Duodenal mucosa (tissue), 2 donors: Measurements from ENCODE around the gene TOPORS.
A peak's percentile ranks its signal among the peaks of the same experiment; 100 is the strongest.
"Not testable (repeated sequence)": the region's sequence is repeated elsewhere in the genome, so short reads cannot be mapped to it uniquely, and the experiment has no call there.

Source experiments
- H3K27ac ChIP-seq: one replicate; pipeline ENCODE4 v1.7.0; 2013; ENCODE audit warnings: low read depth, low read length
- H3K27me3 ChIP-seq, 2 donors: one replicate each; pipeline ENCODE4 v1.7.0; 2013; ENCODE audit warnings: low read length in 2 of 2, control low read depth in 1 of 2; ENCODE audit not compliant: insufficient read depth in 2 of 2, control insufficient read depth in 1 of 2
- H3K36me3 ChIP-seq, 2 donors: one replicate each; pipeline ENCODE4 v1.7.0; 2013; ENCODE audit warnings: low read length in 2 of 2, control low read depth in 1 of 2; ENCODE audit not compliant: insufficient read depth in 2 of 2, control insufficient read depth in 1 of 2
- H3K4me1 ChIP-seq, 2 donors: one replicate each; pipeline ENCODE4 v1.7.0; 2013; ENCODE audit warnings: low read length in 2 of 2, control low read depth in 1 of 2; ENCODE audit not compliant: insufficient read depth in 2 of 2, control insufficient read depth in 1 of 2
- H3K4me3 ChIP-seq, 2 donors: one replicate each; pipeline ENCODE4 v1.7.0; 2013; ENCODE audit warnings: low read length in 2 of 2, low read depth in 1 of 2
- H3K9ac ChIP-seq, 2 donors: one replicate each; pipeline ENCODE4 v1.7.0; 2013; ENCODE audit warnings: low read length in 2 of 2, low read depth in 1 of 2
- H3K9me3 ChIP-seq, 2 donors: one replicate each; pipeline ENCODE4 v1.7.0; 2013; ENCODE audit warnings: low read length in 2 of 2, control low read depth in 1 of 2; ENCODE audit not compliant: control insufficient read depth in 1 of 2

The TOPORS gene

GRCh38 chr9:32543047-32543446, 9.3 kb downstream of the TOPORS start:
- Histone ChIP-seq H3K27ac (no peak overlapping the region), H3K9ac (no peak overlapping the region), H3K4me3 (no peak overlapping the region), H3K36me3 (peaks cover 7 to 34% of the 10 kb centered on the region in 2 donors), H3K9me3 (no peaks in the 10 kb centered on the region), H3K4me1 (no peaks in the 10 kb centered on the region), H3K27me3 (no peaks in the 10 kb centered on the region)

GRCh38 chr9:32533816-32534215, 18.6 kb downstream of the TOPORS start:
- Histone ChIP-seq H3K27me3 (no peaks in the 10 kb centered on the region), H3K27ac (no peak overlapping the region), H3K36me3 (no peaks in the 10 kb centered on the region), H3K4me1 (no peaks in the 10 kb centered on the region), H3K9me3 (no peaks in the 10 kb centered on the region), H3K9ac (no peak overlapping the region), H3K4me3 (no peak overlapping the region)

GRCh38 chr9:32533336-32533735, 19.1 kb downstream of the TOPORS start:
- Histone ChIP-seq H3K9ac (no peak overlapping the region), H3K27ac (no peak overlapping the region), H3K4me3 (no peak overlapping the region), H3K4me1 (no peaks in the 10 kb centered on the region), H3K9me3 (no peaks in the 10 kb centered on the region), H3K27me3 (no peaks in the 10 kb centered on the region), H3K36me3 (no peaks in the 10 kb centered on the region)

GRCh38 chr9:32526707-32527048, 25.7 kb downstream of the TOPORS start:
- Histone ChIP-seq H3K4me1 (peaks cover 15 to 16% of the 10 kb centered on the region in 2 donors), H3K9me3 (no peaks in the 10 kb centered on the region), H3K27ac (peak overlapping the region; percentile 60), H3K4me3 (peak overlapping the region; percentile 93 to 98), H3K36me3 (no peaks in the 10 kb centered on the region), H3K27me3 (no peaks in the 10 kb centered on the region), H3K9ac (peak overlapping the region in 1 of 2 donors; percentile 83)

- peaks cover 15 to 16% of the 10 kb centered on the region in 2 donors for H3K4me1 ChIP-seq
- no peaks in the 10 kb centered on the region for H3K27me3 ChIP-seq
- no peaks in the 10 kb centered on the region for H3K36me3 ChIP-seq
- H3K27ac ChIP-seq = peak within 1 kb of the TSS; percentile 60
- H3K4me3 ChIP-seq = peak within 1 kb of the TSS; percentile 93 to 98
- peak within 1 kb of the TSS; percentile 81 to 83 for H3K9ac ChIP-seq
- H3K9me3 ChIP-seq = no peaks in the 10 kb centered on the region
These were observed 26.2 kb downstream of the TOPORS start, which contains the start of gene RIGI for GRCh38 chr9:32526041-32526706. Gene RIGI, minus strand, starts transcription at chr9:32526196. Its CDS starts 30 bp downstream, at chr9:32526166.

- Histone ChIP-seq H3K4me1 (peaks cover 15 to 16% of the 10 kb centered on the region in 2 donors), H3K36me3 (no peaks in the 10 kb centered on the region), H3K9ac (peak overlapping the region; percentile 81 to 83), H3K4me3 (peak overlapping the region; percentile 93 to 98), H3K27ac (peak overlapping the region; percentile 60), H3K9me3 (no peaks in the 10 kb centered on the region), H3K27me3 (no peaks in the 10 kb centered on the region)
These were observed 26.7 kb downstream of the TOPORS start for GRCh38 chr9:32525709-32526030.

- peaks cover 15 to 16% of the 10 kb centered on the region in 2 donors for H3K4me1 ChIP-seq
- peak overlapping the region; percentile 60 for H3K27ac ChIP-seq
These were observed 27.3 kb downstream of the TOPORS start for GRCh38 chr9:32524892-32525708.

GRCh38 chr9:32524558-32524891, 27.9 kb downstream of the TOPORS start:
- not testable (repeated sequence) for H3K9me3 ChIP-seq, H3K27ac ChIP-seq, H3K36me3 ChIP-seq, H3K27me3 ChIP-seq
- Histone ChIP-seq H3K4me3 (peak overlapping the region; percentile 93 to 98), H3K4me1 (peaks cover 15 to 16% of the 10 kb centered on the region in 2 donors), H3K9ac (peak overlapping the region in 1 of 2 donors; percentile 81)

More at GRCh38 chr9:32524892-32525708, 27.3 kb downstream of the TOPORS start:
- Histone ChIP-seq H3K4me3 (peak overlapping the region; percentile 93 to 98), H3K9me3 (no peaks in the 10 kb centered on the region), H3K9ac (peak overlapping the region; percentile 81 to 83), H3K27me3 (no peaks in the 10 kb centered on the region), H3K36me3 (no peaks in the 10 kb centered on the region)

GRCh38 chr9:32523910-32524309, 28.5 kb downstream of the TOPORS start:
- Histone ChIP-seq H3K9me3 (no peaks in the 10 kb centered on the region), H3K9ac (no peak overlapping the region), H3K27me3 (no peaks in the 10 kb centered on the region), H3K4me1 (peaks cover 15 to 16% of the 10 kb centered on the region in 2 donors), H3K36me3 (no peaks in the 10 kb centered on the region), H3K4me3 (no peak overlapping the region), H3K27ac (no peak overlapping the region)

- Histone ChIP-seq H3K4me1 (no peaks in the 10 kb centered on the region), H3K4me3 (no peak overlapping the region), H3K36me3 (no peaks in the 10 kb centered on the region), H3K9ac (no peak overlapping the region), H3K27me3 (no peaks in the 10 kb centered on the region), H3K9me3 (peaks cover 0 to 4% of the 10 kb centered on the region in 2 donors), H3K27ac (no peak overlapping the region)
These were observed 34.1 kb downstream of the TOPORS start for GRCh38 chr9:32518276-32518675.
